Kidney capillary endothelial cell (primary cell): ENCODE data around the gene LIM2.

ENCODE experiments used
- DNase-seq: peaks from one replicate; pipeline ENCODE4 v3.0.0-alpha.2; 2018; ENCODE audit warnings: low spot score

Gene LIM2

GRCh38 chr19:51339687-51340656, 47.8 kb downstream of the LIM2 start:
- peak; percentile 91 for DNase-seq

- no peak for DNase-seq
Observed at GRCh38 chr19:51339313-51339686, 48.5 kb downstream of the LIM2 start.

GRCh38 chr19:51338563-51339312, 49.0 kb downstream of the LIM2 start:
- peak; percentile 62 for DNase-seq

GRCh38 chr19:51337861-51338562, 49.8 kb downstream of the LIM2 start:
- no peak for DNase-seq

- no peak for DNase-seq
Observed at GRCh38 chr19:51337141-51337860, 50.5 kb downstream of the LIM2 start.

GRCh38 chr19:51333836-51334460, 53.8 kb downstream of the LIM2 start:
- no peak for DNase-seq

- no peak for DNase-seq
Observed at GRCh38 chr19:51331716-51332115, 56.1 kb downstream of the LIM2 start.

- no peak for DNase-seq
Observed at GRCh38 chr19:51331193-51331592, 56.6 kb downstream of the LIM2 start.

- DNase-seq: no peak
Observed at GRCh38 chr19:51330366-51330765, 57.4 kb downstream of the LIM2 start.
